ENCODE measurements around the gene OTULIN.

OTULIN gene

GRCh38 chr5:14669415-14669814, 4.9 kb downstream of the OTULIN start:
- DNase-seq = no peak

- DNase-seq = no peak
These were observed 5.5 kb downstream of the OTULIN start for GRCh38 chr5:14669975-14670374.

GRCh38 chr5:14671414-14671813, 6.9 kb downstream of the OTULIN start:
- no peak for DNase-seq

GRCh38 chr5:14672082-14672481, 7.6 kb downstream of the OTULIN start:
- DNase-seq = no peak

GRCh38 chr5:14672484-14673394, 8.2 kb downstream of the OTULIN start:
- DNase-seq = no peak

GRCh38 chr5:14673443-14673842, 8.9 kb downstream of the OTULIN start:
- no peak for DNase-seq

- DNase-seq = no peak
These were observed 10.7 kb downstream of the OTULIN start for GRCh38 chr5:14674983-14675854.

GRCh38 chr5:14675865-14676300, 11.4 kb downstream of the OTULIN start:
- DNase-seq = no peak

- DNase-seq = no peak
These were observed 11.8 kb downstream of the OTULIN start for GRCh38 chr5:14676320-14676719.

GRCh38 chr5:14678773-14679334, 14.3 kb downstream of the OTULIN start:
- DNase-seq = no peak

- DNase-seq = no peak
These were observed 15.1 kb downstream of the OTULIN start for GRCh38 chr5:14679595-14679994.

GRCh38 chr5:14681236-14681752, 16.8 kb downstream of the OTULIN start:
- DNase-seq = no peak

GRCh38 chr5:14683906-14684455, 19.5 kb downstream of the OTULIN start:
- DNase-seq = no peak

- DNase-seq = no peak
These were observed 20.2 kb downstream of the OTULIN start for GRCh38 chr5:14684757-14685156.

GRCh38 chr5:14685757-14686156, 21.2 kb downstream of the OTULIN start:
- DNase-seq = peak; percentile 26

- DNase-seq = no peak
These were observed 22.0 kb downstream of the OTULIN start for GRCh38 chr5:14686517-14686916.

GRCh38 chr5:14687023-14687665, 22.6 kb downstream of the OTULIN start:
- no peak for DNase-seq

- no peak for DNase-seq
These were observed 28.6 kb downstream of the OTULIN start for GRCh38 chr5:14693070-14693469.

- DNase-seq = no peak
These were observed 30.6 kb downstream of the OTULIN start for GRCh38 chr5:14695152-14695551.

- no peak for DNase-seq
These were observed 31.5 kb downstream of the OTULIN start for GRCh38 chr5:14696057-14696456.

GRCh38 chr5:14696851-14697250, 32.3 kb downstream of the OTULIN start:
- DNase-seq = no peak

GRCh38 chr5:14698495-14698894, 34.0 kb downstream of the OTULIN start:
- no peak for DNase-seq
